ENCODE data around the gene PLEKHA1.

The PLEKHA1 gene

GRCh38 chr10:122402548-122403131, 28.1 kb downstream of the PLEKHA1 start:
- DNase-seq (ENCODE audit: low read depth) = no peak
- no peak for TF ChIP-seq MYC (IDR thresholded peaks at IDR 0.05; ENCODE audit: low read depth, low read length)
- TF ChIP-seq CTCF (IDR thresholded peaks at IDR 0.05; ENCODE audit: low read depth, low read length) = no peak
- TF ChIP-seq POLR2A (IDR thresholded peaks at IDR 0.05; ENCODE audit: extremely low read depth, insufficient read length) = no peak
- TF ChIP-seq, protein P1, sequence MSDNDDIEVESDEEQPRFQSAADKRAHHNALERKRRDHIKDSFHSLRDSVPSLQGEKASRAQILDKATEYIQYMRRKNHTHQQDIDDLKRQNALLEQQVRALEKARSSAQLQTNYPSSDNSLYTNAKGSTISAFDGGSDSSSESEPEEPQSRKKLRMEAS (IDR thresholded peaks at IDR 0.05; ENCODE audit: low read depth, low read length) = no peak
- H3K4me3 ChIP-seq (ENCODE audit: low read depth, low read length) = no peak overlapping the region

GRCh38 chr10:122404576-122404975, 30.1 kb downstream of the PLEKHA1 start:
- no peak for DNase-seq (ENCODE audit: low read depth)
- TF ChIP-seq, protein P1 (IDR thresholded peaks at IDR 0.05; ENCODE audit: low read depth, low read length) = no peak
- TF ChIP-seq CTCF (IDR thresholded peaks at IDR 0.05; ENCODE audit: low read depth, low read length) (no peak), MYC (IDR thresholded peaks at IDR 0.05; ENCODE audit: low read depth, low read length) (no peak), POLR2A (IDR thresholded peaks at IDR 0.05; ENCODE audit: extremely low read depth, insufficient read length) (no peak)
- no peak overlapping the region for H3K4me3 ChIP-seq (ENCODE audit: low read depth, low read length)

- no peak for DNase-seq (ENCODE audit: low read depth)
- TF ChIP-seq CTCF (IDR thresholded peaks at IDR 0.05; ENCODE audit: low read depth, low read length) (no peak), MYC (IDR thresholded peaks at IDR 0.05; ENCODE audit: low read depth, low read length) (no peak), POLR2A (IDR thresholded peaks at IDR 0.05; ENCODE audit: extremely low read depth, insufficient read length) (no peak)
- TF ChIP-seq, protein P1 (IDR thresholded peaks at IDR 0.05; ENCODE audit: low read depth, low read length) = no peak
- H3K4me3 ChIP-seq (ENCODE audit: low read depth, low read length) = no peak overlapping the region
Observed at GRCh38 chr10:122407375-122408125, 33.0 kb downstream of the PLEKHA1 start.

GRCh38 chr10:122413327-122413726, 38.8 kb downstream of the PLEKHA1 start:
- H3K4me3 ChIP-seq (ENCODE audit: low read depth, low read length) = no peak overlapping the region
- DNase-seq (ENCODE audit: low read depth) = no peak
- TF ChIP-seq, protein P1 (IDR thresholded peaks at IDR 0.05; ENCODE audit: low read depth, low read length) = no peak
- TF ChIP-seq MYC (IDR thresholded peaks at IDR 0.05; ENCODE audit: low read depth, low read length) (no peak), POLR2A (IDR thresholded peaks at IDR 0.05; ENCODE audit: extremely low read depth, insufficient read length) (no peak), CTCF (IDR thresholded peaks at IDR 0.05; ENCODE audit: low read depth, low read length) (no peak)

DNA sequence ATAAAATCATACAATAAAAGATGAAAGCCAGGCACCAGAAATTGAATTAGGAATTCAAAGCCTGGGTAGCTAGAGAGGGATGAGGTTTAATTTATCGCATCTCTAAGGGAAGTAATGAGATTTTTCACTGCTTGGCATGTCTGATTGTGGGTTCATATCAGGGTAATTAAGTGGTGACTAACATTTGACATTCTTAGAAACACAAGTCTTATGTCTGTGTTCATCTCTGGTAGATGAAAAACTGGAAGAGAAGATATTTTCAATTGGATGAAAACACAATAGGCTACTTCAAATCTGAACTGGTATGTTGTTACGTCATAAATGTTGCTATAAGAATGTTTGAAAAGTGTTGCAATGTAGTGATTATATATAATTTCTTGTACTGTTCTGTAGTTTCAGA, 43.2 kb downstream of the PLEKHA1 start:
- no peak overlapping the region for H3K4me3 ChIP-seq (ENCODE audit: low read depth, low read length)
- no peak for DNase-seq (ENCODE audit: low read depth)
- TF ChIP-seq CTCF (IDR thresholded peaks at IDR 0.05; ENCODE audit: low read depth, low read length) (no peak), POLR2A (IDR thresholded peaks at IDR 0.05; ENCODE audit: extremely low read depth, insufficient read length) (no peak)

All from NB4 (cell line).